Hepatocyte (in vitro differentiated cells): ENCODE measurements around the gene AKT2.

Experiments
- EZH2 ChIP-seq: fragments of 200-600 bp; sonication (generic); IDR thresholded peaks from 2 replicates; pipeline ENCODE4 v1.6.1; 2016; ENCODE audit warnings: antibody characterized with exemption, mild to moderate bottlenecking, borderline replicate concordance
- EZH2phosphoT487 ChIP-seq: fragments of 200-600 bp; sonication (generic); IDR thresholded peaks from one replicate; pipeline ENCODE4 v1.6.1; 2018; ENCODE audit warnings: antibody characterized with exemption, mild to moderate bottlenecking, low read depth, moderate library complexity; ENCODE audit not compliant: unreplicated experiment, severe bottlenecking

GRCh38 chr19:40321076-40321475 is 35.9 kb upstream of the AKT2 start:
- no peak for TF ChIP-seq EZH2phosphoT487
- TF ChIP-seq EZH2 = no peak
